DMS 273 treated with DMSO at 0.1 percent for 48 hours (cell line): Measurements from ENCODE around the gene LPP.
"Not testable (repeated sequence)": the region's sequence is repeated elsewhere in the genome, so short reads cannot be mapped to it uniquely, and the experiment has no call there.

Source experiments
- DNase-seq: peaks from one replicate; lab custom pipeline; 2025; lab: John Stamatoyannopoulos, UW

The LPP gene

GRCh38 chr3:188437926-188438325, 284.0 kb downstream of the LPP start:
- no peak for DNase-seq

GRCh38 chr3:188439080-188439479, 285.1 kb downstream of the LPP start:
- no peak for DNase-seq

- DNase-seq: no peak
Observed at GRCh38 chr3:188440340-188440972, 286.5 kb downstream of the LPP start.

GRCh38 chr3:188442430-188442829, 288.5 kb downstream of the LPP start:
- DNase-seq: no peak

- not testable (repeated sequence) for DNase-seq
Observed at GRCh38 chr3:188445175-188445574, 291.2 kb downstream of the LPP start.

GRCh38 chr3:188446014-188446413, 292.1 kb downstream of the LPP start:
- no peak for DNase-seq

GRCh38 chr3:188446766-188447165, 292.8 kb downstream of the LPP start:
- no peak for DNase-seq

GRCh38 chr3:188448813-188449212, 294.9 kb downstream of the LPP start:
- DNase-seq: no peak

GRCh38 chr3:188449421-188449820, 295.5 kb downstream of the LPP start:
- DNase-seq: no peak

GRCh38 chr3:188452158-188452772, 298.3 kb downstream of the LPP start:
- DNase-seq: no peak

- no peak for DNase-seq
Observed at GRCh38 chr3:188453431-188454384, 299.8 kb downstream of the LPP start.

GRCh38 chr3:188455748-188456147, 301.8 kb downstream of the LPP start:
- no peak for DNase-seq

GRCh38 chr3:188458756-188459155, 304.8 kb downstream of the LPP start:
- DNase-seq: no peak

GRCh38 chr3:188465311-188465710, 311.4 kb downstream of the LPP start:
- DNase-seq: no peak

- peak; percentile 56 for DNase-seq
Observed at GRCh38 chr3:188468196-188468595, 314.2 kb downstream of the LPP start.

- peak; percentile 63 for DNase-seq
Observed at GRCh38 chr3:188468662-188469061, 314.7 kb downstream of the LPP start.

GRCh38 chr3:188469228-188469885, 315.4 kb downstream of the LPP start:
- no peak for DNase-seq

- no peak for DNase-seq
Observed at GRCh38 chr3:188470508-188471130, 316.7 kb downstream of the LPP start.

- DNase-seq: no peak
Observed at GRCh38 chr3:188471723-188472122, 317.8 kb downstream of the LPP start.

- DNase-seq: no peak
Observed at GRCh38 chr3:188472336-188472735, 318.4 kb downstream of the LPP start.

GRCh38 chr3:188473045-188473444, 319.1 kb downstream of the LPP start:
- DNase-seq: no peak
